CD4-positive, CD25-positive, alpha-beta regulatory T cell (primary cell): ENCODE results near the gene TXNDC8. TPM values are rescaled to one million over a fixed set of nuclear protein-coding genes. Genes with fewer than 3 reads are reported as not detected.

Source experiments
- ATAC-seq, 2 donors: fragments of 150-1000 bp; cut with Tn5 transposase; one replicate each; pipeline ENCODE4 v1.10.0; 2021; ENCODE audit warnings: low read depth in 2 of 2, moderate number of reproducible peaks in 2 of 2, moderate library complexity in 1 of 2
- DNase-seq, 3 donors: peaks; one replicate each; pipeline versions ENCODE4 v3.0.0 to v3.0.0-alpha.2; 2012 to 2022; ENCODE audit warnings: mixed read lengths in 1 of 3
- H3K27ac ChIP-seq: one replicate; pipeline ENCODE4 v1.7.0; 2013; ENCODE audit warnings: mild to moderate bottlenecking, low read length; ENCODE audit not compliant: insufficient read depth, poor library complexity, severe bottlenecking
- H3K27me3 ChIP-seq: one replicate; pipeline ENCODE4 v1.7.0; 2013; ENCODE audit warnings: low read length; ENCODE audit not compliant: control insufficient read depth, insufficient read depth
- H3K36me3 ChIP-seq: one replicate; pipeline ENCODE4 v1.7.0; 2013; ENCODE audit warnings: mild to moderate bottlenecking, low read length, moderate library complexity; ENCODE audit not compliant: control insufficient read depth, insufficient read depth
- H3K4me1 ChIP-seq: 2 replicates; pipeline ENCODE4 v1.7.0; 2013; ENCODE audit warnings: mild to moderate bottlenecking, low read length; ENCODE audit not compliant: insufficient read depth, control insufficient read depth, poor library complexity, severe bottlenecking
- H3K4me3 ChIP-seq: one replicate; pipeline ENCODE4 v1.7.0; 2013; ENCODE audit warnings: low read depth, mild to moderate bottlenecking, low read length, moderate library complexity
- H3K9me3 ChIP-seq, 2 experiments: 1 replicate in 1 of 2; 2 replicates in 1 of 2; pipeline ENCODE4 v1.7.0; 2013; ENCODE audit warnings: low read length in 2 of 2, mild to moderate bottlenecking in 1 of 2, moderate library complexity in 1 of 2; ENCODE audit not compliant: control insufficient read depth in 2 of 2
- H3K27ac Mint-ChIP-seq, 3 donors: one replicate each; pipeline ENCODE4 v1.8.0; 2020 to 2022; ENCODE audit warnings: mild to moderate bottlenecking in 3 of 3, mixed read lengths in 3 of 3, moderate library complexity in 2 of 3
- H3K27me3 Mint-ChIP-seq: one replicate; pipeline ENCODE4 v1.8.0; 2022; ENCODE audit warnings: mild to moderate bottlenecking, mixed read lengths
- H3K36me3 Mint-ChIP-seq: one replicate; pipeline ENCODE4 v1.8.0; 2020; ENCODE audit warnings: mixed read lengths
- H3K4me1 Mint-ChIP-seq, 4 donors: one replicate each; pipeline ENCODE4 v1.8.0; 2020 to 2022; ENCODE audit warnings: mixed read lengths in 4 of 4, mild to moderate bottlenecking in 1 of 4
- H3K4me3 Mint-ChIP-seq, 4 donors: one replicate each; pipeline ENCODE4 v1.8.0; 2020 to 2022; ENCODE audit warnings: mild to moderate bottlenecking in 4 of 4, mixed read lengths in 4 of 4, moderate library complexity in 3 of 4
- H3K9me3 Mint-ChIP-seq, 7 donors: one replicate each; pipeline ENCODE4 v1.8.0; 2020 to 2022; ENCODE audit warnings: mixed read lengths in 7 of 7, mild to moderate bottlenecking in 3 of 7, moderate library complexity in 2 of 7
- polyA plus RNA-seq, 4 donors: library from polyadenylated mRNA; unstranded; fragments of 300-500 nt; fragmentation: Illumina TruSeq; gene quantifications; one replicate each; pipeline ENCODE4 v1.2.3, GENCODE V29; 2021
- total RNA-seq: library from RNA; stranded (reverse); gene quantifications from one replicate; pipeline ENCODE4 v1.2.3, GENCODE V29; 2022

TXNDC8 gene
- total and polyA plus RNA-seq, 5 donors from 2014 or later, result not detected

GRCh38 chr9:110336363-110336762 lies 1.3 kb downstream of the TXNDC8 start:
- no peaks in the 10 kb centered on the region for H3K4me1 Mint-ChIP-seq
- H3K27ac ChIP-seq, result no peak overlapping the region
- ATAC-seq, result no peak

GRCh38 chr9:110334871-110335270 lies 2.8 kb downstream of the TXNDC8 start:
- Histone ChIP-seq H3K4me3 (no peak overlapping the region), H3K4me1 (no peaks in the 10 kb centered on the region), H3K36me3 (no peaks in the 10 kb centered on the region), H3K27me3 (no peaks in the 10 kb centered on the region), H3K27ac (no peak overlapping the region), H3K9me3 (no peaks in the 10 kb centered on the region)
- DNase-seq (no peak), ATAC-seq (no peak)
- no peak overlapping the region for H3K27ac Mint-ChIP-seq
- H3K9me3 Mint-ChIP-seq, result peaks cover 0 to 2% (median 0%) of the 10 kb centered on the region in 7 donors
- no peak overlapping the region for H3K4me3 Mint-ChIP-seq
- no peaks in the 10 kb centered on the region for H3K36me3 Mint-ChIP-seq
- H3K4me1 Mint-ChIP-seq, result no peaks in the 10 kb centered on the region
- H3K27me3 Mint-ChIP-seq, result peaks cover 10% of the 10 kb centered on the region

More at GRCh38 chr9:110336363-110336762, 1.3 kb downstream of the TXNDC8 start:
- Histone ChIP-seq H3K4me3 (no peak overlapping the region), H3K9me3 (no peaks in the 10 kb centered on the region), H3K4me1 (no peaks in the 10 kb centered on the region), H3K27me3 (no peaks in the 10 kb centered on the region), H3K36me3 (no peaks in the 10 kb centered on the region)
- peaks cover 4% of the 10 kb centered on the region for H3K27me3 Mint-ChIP-seq
- H3K27ac Mint-ChIP-seq, result no peak overlapping the region
- DNase-seq, result no peak
- H3K36me3 Mint-ChIP-seq, result no peaks in the 10 kb centered on the region
- H3K4me3 Mint-ChIP-seq, result no peak overlapping the region
- H3K9me3 Mint-ChIP-seq, result peaks cover 0 to under 1% (median 0%) of the 10 kb centered on the region in 7 donors

GRCh38 chr9:110334183-110334582 lies 3.5 kb downstream of the TXNDC8 start:
- H3K27ac ChIP-seq, result no peak overlapping the region
- H3K4me3 ChIP-seq, result no peak overlapping the region
- H3K27me3 ChIP-seq, result no peaks in the 10 kb centered on the region
- no peaks in the 10 kb centered on the region for H3K4me1 ChIP-seq
- no peaks in the 10 kb centered on the region for H3K36me3 ChIP-seq
- no peak overlapping the region for H3K27ac Mint-ChIP-seq
- DNase-seq (peak in 1 of 3 donors; percentile 20), ATAC-seq (no peak)
- H3K36me3 Mint-ChIP-seq, result no peaks in the 10 kb centered on the region
- H3K4me3 Mint-ChIP-seq, result no peak overlapping the region
- H3K9me3 ChIP-seq, result no peaks in the 10 kb centered on the region
- no peaks in the 10 kb centered on the region for H3K4me1 Mint-ChIP-seq
- peaks cover 0 to 2% (median 0%) of the 10 kb centered on the region in 7 donors for H3K9me3 Mint-ChIP-seq
- peaks cover 10% of the 10 kb centered on the region for H3K27me3 Mint-ChIP-seq

DNA sequence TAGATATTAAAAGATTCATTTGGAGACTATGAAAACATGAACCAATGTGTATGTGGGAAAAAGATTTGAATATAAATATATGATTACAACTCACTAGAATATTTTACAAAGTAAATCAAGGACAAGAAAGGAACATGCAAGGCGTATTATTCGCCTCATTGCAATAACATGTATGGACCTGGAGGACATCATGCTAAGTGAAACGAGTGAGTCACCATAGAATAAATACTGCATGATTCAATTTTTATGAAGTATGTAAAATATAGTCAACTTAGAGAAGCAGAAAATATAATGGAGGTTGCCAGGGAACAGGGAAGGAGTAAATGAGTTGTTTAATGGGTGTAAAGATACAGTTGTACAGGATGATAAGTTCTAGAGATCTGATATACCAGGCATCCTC lies 4.9 kb downstream of the TXNDC8 start:
- H3K27ac ChIP-seq, result no peak overlapping the region
- H3K9me3 ChIP-seq, result no peaks in the 10 kb centered on the region
- ATAC-seq (no peak), DNase-seq (no peak)
- Mint-ChIP-seq H3K9me3 (peaks cover 0 to 3% (median 0%) of the 10 kb centered on the region in 7 donors), H3K27ac (no peak overlapping the region), H3K36me3 (no peaks in the 10 kb centered on the region), H3K4me3 (no peak overlapping the region), H3K4me1 (no peaks in the 10 kb centered on the region), H3K27me3 (peaks cover 17% of the 10 kb centered on the region)
- H3K36me3 ChIP-seq, result no peaks in the 10 kb centered on the region
- H3K4me1 ChIP-seq, result no peaks in the 10 kb centered on the region
- no peaks in the 10 kb centered on the region for H3K27me3 ChIP-seq
- H3K4me3 ChIP-seq, result no peak overlapping the region

DNA sequence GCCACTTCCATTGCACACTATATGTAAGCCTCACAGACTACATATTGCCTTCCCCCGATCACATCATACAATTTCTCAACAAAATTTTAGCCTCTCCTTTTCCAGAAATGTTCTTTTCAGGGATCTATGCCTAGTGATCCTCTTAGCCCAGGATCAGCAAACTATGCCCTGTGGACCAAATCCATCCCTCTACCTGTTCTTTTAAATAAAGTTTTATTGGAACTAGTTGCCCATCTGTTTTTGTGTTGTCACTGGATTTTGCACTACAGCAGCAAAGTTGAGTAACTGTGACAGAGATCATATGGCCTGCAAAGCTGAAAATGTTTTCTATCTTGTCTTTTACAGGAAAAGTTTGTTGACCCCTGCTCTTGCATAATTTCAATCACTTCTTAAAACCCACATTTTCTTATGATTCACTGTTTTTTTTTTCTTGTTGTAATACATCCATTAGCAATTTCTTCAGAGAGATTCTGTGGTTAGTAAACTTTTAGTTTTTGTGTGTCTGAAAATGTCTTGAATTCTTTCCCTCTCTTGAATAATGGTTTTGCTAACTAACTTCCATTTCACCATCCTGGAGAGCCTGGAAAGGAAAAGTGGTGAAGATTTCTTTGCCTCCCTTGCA lies 7.1 kb downstream of the TXNDC8 start:
- no peak for DNase-seq
- Histone ChIP-seq H3K9me3 (no peaks in the 10 kb centered on the region), H3K27me3 (no peaks in the 10 kb centered on the region), H3K27ac (no peak overlapping the region), H3K36me3 (no peaks in the 10 kb centered on the region), H3K4me1 (no peaks in the 10 kb centered on the region), H3K4me3 (no peak overlapping the region)
- ATAC-seq, result no peak
- Mint-ChIP-seq H3K9me3 (peaks cover 0 to 7% (median 0%) of the 10 kb centered on the region in 7 donors), H3K27ac (no peak overlapping the region), H3K36me3 (no peaks in the 10 kb centered on the region), H3K4me1 (no peaks in the 10 kb centered on the region), H3K4me3 (no peak overlapping the region), H3K27me3 (peaks cover 17% of the 10 kb centered on the region)

GRCh38 chr9:110329639-110330230 lies 7.9 kb downstream of the TXNDC8 start:
- Histone ChIP-seq H3K4me3 (no peak overlapping the region), H3K4me1 (no peaks in the 10 kb centered on the region), H3K27ac (no peak overlapping the region), H3K9me3 (no peaks in the 10 kb centered on the region), H3K27me3 (no peaks in the 10 kb centered on the region), H3K36me3 (no peaks in the 10 kb centered on the region)
- H3K4me1 Mint-ChIP-seq, result no peaks in the 10 kb centered on the region
- no peak overlapping the region for H3K27ac Mint-ChIP-seq
- peaks cover 0 to 7% (median 0%) of the 10 kb centered on the region in 7 donors for H3K9me3 Mint-ChIP-seq
- DNase-seq (no peak), ATAC-seq (no peak)
- H3K27me3 Mint-ChIP-seq, result peaks cover 17% of the 10 kb centered on the region
- H3K4me3 Mint-ChIP-seq, result no peak overlapping the region
- H3K36me3 Mint-ChIP-seq, result no peaks in the 10 kb centered on the region

DNA sequence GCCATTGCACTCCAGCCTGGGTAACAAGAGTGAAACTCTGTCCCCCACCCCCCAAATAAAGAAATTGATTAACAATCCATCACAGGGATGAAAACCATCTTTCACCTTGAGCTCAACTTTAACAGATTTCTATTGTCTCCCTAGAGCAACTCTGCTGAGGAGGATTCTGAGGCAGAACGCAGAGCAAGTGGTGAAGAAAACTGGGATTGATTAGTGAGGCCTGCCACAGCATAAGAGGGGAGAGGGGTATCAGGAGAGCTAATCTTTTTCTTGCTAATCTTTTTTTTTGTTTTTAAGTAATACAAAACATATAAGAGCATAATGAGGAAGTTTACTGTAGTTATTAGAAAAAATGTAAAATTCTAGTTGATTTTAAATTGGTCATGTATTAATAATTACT lies 8.9 kb downstream of the TXNDC8 start:
- Histone ChIP-seq H3K27ac (no peak overlapping the region), H3K36me3 (no peaks in the 10 kb centered on the region), H3K4me3 (no peak overlapping the region), H3K27me3 (no peaks in the 10 kb centered on the region), H3K4me1 (no peaks in the 10 kb centered on the region), H3K9me3 (no peaks in the 10 kb centered on the region)
- no peak for ATAC-seq
- Mint-ChIP-seq H3K9me3 (peaks cover 0 to 7% (median 0%) of the 10 kb centered on the region in 7 donors), H3K27me3 (peaks cover 17% of the 10 kb centered on the region), H3K36me3 (no peaks in the 10 kb centered on the region), H3K27ac (no peak overlapping the region), H3K4me1 (no peaks in the 10 kb centered on the region), H3K4me3 (no peak overlapping the region)
- DNase-seq, result no peak

- DNase-seq (no peak), ATAC-seq (no peak)
- Mint-ChIP-seq H3K4me1 (no peaks in the 10 kb centered on the region), H3K36me3 (no peaks in the 10 kb centered on the region), H3K27ac (no peak overlapping the region), H3K27me3 (peaks cover 17% of the 10 kb centered on the region), H3K4me3 (no peak overlapping the region), H3K9me3 (peaks cover 0 to 7% (median 0%) of the 10 kb centered on the region in 7 donors)
- no peaks in the 10 kb centered on the region for H3K4me1 ChIP-seq
- no peaks in the 10 kb centered on the region for H3K27me3 ChIP-seq
- H3K36me3 ChIP-seq, result no peaks in the 10 kb centered on the region
- no peaks in the 10 kb centered on the region for H3K9me3 ChIP-seq
- H3K27ac ChIP-seq, result no peak overlapping the region
- H3K4me3 ChIP-seq, result no peak overlapping the region
Observed at GRCh38 chr9:110327716-110328115, 9.9 kb downstream of the TXNDC8 start.
